Activated CD8-positive, alpha-beta T cell treated with anti-CD3 and anti-CD28 coated beads, Interleukin-2, amount 10 ng/mL, durations not matched to agents 7 days and 5 days (primary cell): Measurements from ENCODE around the gene FBXW8. TPM values are rescaled to one million over a fixed set of nuclear protein-coding genes. Genes with fewer than 3 reads are reported as not detected.

Source experiments
- ATAC-seq: fragments of 150-1000 bp; cut with Tn5 transposase; one replicate; pipeline ENCODE4 v1.10.0; 2021; ENCODE audit warnings: moderate library complexity
- CTCF ChIA-PET: fragments of 350-600 bp; sonication (Branson Sonifier 250); formaldehyde crosslinking; loops from one replicate; lab custom pipeline; 2021; ENCODE audit warnings: antibody characterized with exemption; lab: Charles Lee
- POLR2A ChIA-PET: fragments of 350-600 bp; sonication (Branson Sonifier 250); formaldehyde crosslinking; loops from one replicate; lab custom pipeline; 2021; ENCODE audit warnings: antibody characterized with exemption; lab: Charles Lee
- DNase-seq: peaks from one replicate; pipeline ENCODE4 v3.0.0-alpha.2; 2020
- H3K27ac Mint-ChIP-seq: one replicate; pipeline ENCODE4 v1.8.0; 2021; ENCODE audit warnings: mild to moderate bottlenecking, mixed read lengths
- H3K27me3 Mint-ChIP-seq: one replicate; pipeline ENCODE4 v1.8.0; 2021; ENCODE audit warnings: low read depth, mixed read lengths
- H3K36me3 Mint-ChIP-seq: one replicate; pipeline ENCODE4 v1.8.0; 2021; ENCODE audit warnings: low read depth, mixed read lengths
- H3K4me1 Mint-ChIP-seq: one replicate; pipeline ENCODE4 v1.8.0; 2021; ENCODE audit warnings: low read depth, mixed read lengths
- H3K4me3 Mint-ChIP-seq: one replicate; pipeline ENCODE4 v1.8.0; 2021; ENCODE audit warnings: mild to moderate bottlenecking, mixed read lengths
- H3K9me3 Mint-ChIP-seq: one replicate; pipeline ENCODE4 v1.8.0; 2022; ENCODE audit warnings: mixed read lengths; ENCODE audit not compliant: insufficient read depth
- total RNA-seq, 2 experiments: library from RNA; stranded (reverse); gene quantifications; one replicate each; pipeline ENCODE4 v1.2.3, GENCODE V29; 2021

The FBXW8 gene
- total RNA-seq, 2 experiments from 2014 or later = 12.4 to 12.9 TPM

- peaks cover 73% of the 10 kb centered on the region for H3K4me1 Mint-ChIP-seq
- ChIA-PET CTCF (no interaction called here), POLR2A (no interaction called here)
- H3K36me3 Mint-ChIP-seq = peaks cover 41% of the 10 kb centered on the region
- H3K27me3 Mint-ChIP-seq = peaks cover 3% of the 10 kb centered on the region
- H3K9me3 Mint-ChIP-seq = no peaks in the 10 kb centered on the region
- H3K27ac Mint-ChIP-seq = no peak overlapping the region
- ATAC-seq (no peak), DNase-seq (no peak)
- H3K4me3 Mint-ChIP-seq = no peak overlapping the region
Measured at GRCh38 chr12:116915326-116915725, 4.6 kb downstream of the FBXW8 start.

GRCh38 chr12:116916122-116916521 lies 5.4 kb downstream of the FBXW8 start:
- Mint-ChIP-seq H3K36me3 (peaks cover 42% of the 10 kb centered on the region), H3K9me3 (no peaks in the 10 kb centered on the region), H3K27ac (no peak overlapping the region), H3K27me3 (no peaks in the 10 kb centered on the region), H3K4me3 (no peak overlapping the region), H3K4me1 (peaks cover 77% of the 10 kb centered on the region)
- POLR2A ChIA-PET = interaction anchor here (1.1 kb wide), 1 partner anchor 46 kb away, joined by 3 read pairs; no protein-coding TSS in a partner anchor
- no peak for ATAC-seq
- DNase-seq = no peak
- CTCF ChIA-PET = interaction anchor here (0.7 to 1.2 kb wide), 4 partner anchors 40 to 239 kb away, joined by 3 to 8 read pairs (median 3); no protein-coding TSS in a partner anchor

GRCh38 chr12:116916714-116917114 lies 6.0 kb downstream of the FBXW8 start:
- Mint-ChIP-seq H3K36me3 (peaks cover 42% of the 10 kb centered on the region), H3K4me1 (peaks cover 78% of the 10 kb centered on the region), H3K9me3 (no peaks in the 10 kb centered on the region), H3K27ac (peak overlapping the region; percentile 21), H3K4me3 (peak overlapping the region; percentile 9), H3K27me3 (no peaks in the 10 kb centered on the region)
- ATAC-seq (peak; percentile 86), DNase-seq (peak; percentile 67)
- ChIA-PET CTCF (interaction anchor here (0.6 to 1.2 kb wide), 5 partner anchors 39 to 238 kb away, joined by 3 to 8 read pairs (median 3); no protein-coding TSS in a partner anchor), POLR2A (interaction anchor here (1.1 kb wide), 1 partner anchor 45 kb away, joined by 3 read pairs; no protein-coding TSS in a partner anchor)

- Mint-ChIP-seq H3K9me3 (no peaks in the 10 kb centered on the region), H3K27ac (no peak overlapping the region), H3K4me1 (peaks cover 81% of the 10 kb centered on the region), H3K36me3 (peaks cover 40% of the 10 kb centered on the region), H3K4me3 (no peak overlapping the region), H3K27me3 (no peaks in the 10 kb centered on the region)
- CTCF ChIA-PET = no interaction called here
- ATAC-seq = no peak
- POLR2A ChIA-PET = no interaction called here
- no peak for DNase-seq
Measured at GRCh38 chr12:116918464-116918863, 7.7 kb downstream of the FBXW8 start.

GRCh38 chr12:116919247-116919661 lies 8.5 kb downstream of the FBXW8 start:
- ChIA-PET CTCF (interaction anchor here (1.0 kb wide), 1 partner anchor 216 kb away, joined by 3 read pairs; no protein-coding TSS in a partner anchor), POLR2A (interaction anchor here (1.7 kb wide), 1 partner anchor 8 kb away, joined by 8 read pairs; the partner anchor contains the start of gene FBXW8)
- no peaks in the 10 kb centered on the region for H3K27me3 Mint-ChIP-seq
- no peaks in the 10 kb centered on the region for H3K9me3 Mint-ChIP-seq
- H3K4me3 Mint-ChIP-seq = no peak overlapping the region
- H3K27ac Mint-ChIP-seq = no peak overlapping the region
- peaks cover 84% of the 10 kb centered on the region for H3K4me1 Mint-ChIP-seq
- DNase-seq (no peak), ATAC-seq (no peak)
- peaks cover 36% of the 10 kb centered on the region for H3K36me3 Mint-ChIP-seq

GRCh38 chr12:116919706-116920485 lies 9.1 kb downstream of the FBXW8 start:
- POLR2A ChIA-PET = interaction anchor here (1.7 kb wide), 1 partner anchor 9 kb away, joined by 8 read pairs; the partner anchor contains the start of gene FBXW8
- ATAC-seq = no peak
- no peak for DNase-seq
- CTCF ChIA-PET = interaction anchor here (1.0 to 1.1 kb wide), 2 partner anchors 210 to 216 kb away, joined by 3 read pairs; no protein-coding TSS in a partner anchor
- Mint-ChIP-seq H3K4me3 (no peak overlapping the region), H3K4me1 (peaks cover 90% of the 10 kb centered on the region), H3K27me3 (no peaks in the 10 kb centered on the region), H3K36me3 (peaks cover 35% of the 10 kb centered on the region), H3K9me3 (no peaks in the 10 kb centered on the region), H3K27ac (peak overlapping the region; percentile 27)

- peaks cover 32% of the 10 kb centered on the region for H3K36me3 Mint-ChIP-seq
- no peaks in the 10 kb centered on the region for H3K9me3 Mint-ChIP-seq
- H3K27ac Mint-ChIP-seq = no peak overlapping the region
- ChIA-PET CTCF (interaction anchor here (1.1 kb wide), 1 partner anchor 211 kb away, joined by 3 read pairs; no protein-coding TSS in a partner anchor), POLR2A (no interaction called here)
- ATAC-seq (no peak), DNase-seq (no peak)
- H3K4me1 Mint-ChIP-seq = peaks cover 90% of the 10 kb centered on the region
- H3K27me3 Mint-ChIP-seq = no peaks in the 10 kb centered on the region
- H3K4me3 Mint-ChIP-seq = peak overlapping the region; percentile 9
Measured at GRCh38 chr12:116920939-116921338, 10.2 kb downstream of the FBXW8 start.

GRCh38 chr12:116922194-116922897 lies 11.6 kb downstream of the FBXW8 start:
- ChIA-PET CTCF (interaction anchor here (1.0 kb wide), 1 partner anchor 11 kb away, joined by 3 read pairs; no protein-coding TSS in a partner anchor), POLR2A (no interaction called here)
- Mint-ChIP-seq H3K4me1 (peaks cover 88% of the 10 kb centered on the region), H3K36me3 (peaks cover 35% of the 10 kb centered on the region), H3K27me3 (no peaks in the 10 kb centered on the region), H3K27ac (peak overlapping the region; percentile 87), H3K9me3 (no peaks in the 10 kb centered on the region), H3K4me3 (peak overlapping the region; percentile 50)
- DNase-seq = peak; percentile 27
- peak; percentile 62 for ATAC-seq

GRCh38 chr12:116924558-116925453 lies 14.1 kb downstream of the FBXW8 start:
- peak; percentile 88 for DNase-seq
- POLR2A ChIA-PET = no interaction called here
- H3K9me3 Mint-ChIP-seq = no peaks in the 10 kb centered on the region
- H3K4me1 Mint-ChIP-seq = peaks cover 70% of the 10 kb centered on the region
- peak; percentile 82 for ATAC-seq
- peak overlapping the region; percentile 79 for H3K27ac Mint-ChIP-seq
- peak overlapping the region; percentile 46 for H3K4me3 Mint-ChIP-seq
- H3K27me3 Mint-ChIP-seq = no peaks in the 10 kb centered on the region
- peaks cover 40% of the 10 kb centered on the region for H3K36me3 Mint-ChIP-seq
- CTCF ChIA-PET = interaction anchor here (0.6 to 1.9 kb wide), 6 partner anchors 11 to 195 kb away, joined by 3 to 6 read pairs (median 3); no protein-coding TSS in a partner anchor

GRCh38 chr12:116926283-116927243 lies 15.8 kb downstream of the FBXW8 start:
- ChIA-PET POLR2A (no interaction called here), CTCF (interaction anchor here (1.2 kb wide), 1 partner anchor 9 kb away, joined by 3 read pairs; no protein-coding TSS in a partner anchor)
- Mint-ChIP-seq H3K4me1 (peaks cover 52% of the 10 kb centered on the region), H3K27me3 (no peaks in the 10 kb centered on the region), H3K27ac (no peak overlapping the region), H3K36me3 (peaks cover 40% of the 10 kb centered on the region), H3K4me3 (no peak overlapping the region), H3K9me3 (no peaks in the 10 kb centered on the region)
- ATAC-seq (no peak), DNase-seq (no peak)
